Endothelial cell of umbilical vein (primary cell): Measurements from ENCODE around the gene ELOVL6. TPM values are rescaled to one million over a fixed set of nuclear protein-coding genes. Genes with fewer than 3 reads are reported as not detected.

ENCODE experiments used
- BruUV-seq: library from RNA; stranded (reverse); fragments of 400-500 nt; replicated peaks from 2 replicates; lab custom pipeline; 2021; lab: Mats Ljungman, UMichigan
- CTCF ChIA-PET: fragments of 300-600, 350-600 bp; sonication (Branson Sonifier 250); formaldehyde crosslinking; loops from one replicate; lab custom pipeline; 2021; ENCODE audit warnings: antibody characterized with exemption, inconsistent platforms; lab: Charles Lee
- POLR2A ChIA-PET: fragments of 300-600, 350-600 bp; sonication (Branson Sonifier 250); formaldehyde crosslinking; loops from one replicate; lab custom pipeline; 2021; ENCODE audit warnings: antibody characterized with exemption, inconsistent platforms; lab: Charles Lee
- DNase-seq: peaks from one replicate; pipeline ENCODE4 v3.0.0-alpha.2; 2011; ENCODE audit warnings: low read depth, low spot score
- FAIRE-seq: peaks from 2 replicates; lab custom pipeline; 2011; peaks lifted over from hg19 to GRCh38; lab: Jason Lieb, UNC
- H2AFZ ChIP-seq: 2 replicates; pipeline ENCODE4 v1.6.0; 2012; ENCODE audit warnings: low read depth, low read length, control low read depth, inconsistent platforms
- H3K27ac ChIP-seq: 2 replicates; pipeline ENCODE4 v1.5.1; 2011; ENCODE audit warnings: low read depth, mild to moderate bottlenecking, control low read depth, low read length, moderate library complexity; ENCODE audit not compliant: insufficient read depth
- H3K27me3 ChIP-seq, 2 experiments: 2 replicates each; pipeline versions ENCODE4 v1.6.0 to v1.6.1; 2011; ENCODE audit warnings: low read length in 2 of 2, mixed read lengths in 1 of 2; ENCODE audit not compliant: control insufficient read depth in 2 of 2, insufficient read depth in 2 of 2
- H3K36me3 ChIP-seq, 2 experiments: 2 replicates in 1 of 2; 3 replicates in 1 of 2; pipeline ENCODE4 v1.5.1; 2011; ENCODE audit warnings: low read length in 2 of 2, mild to moderate bottlenecking in 1 of 2, moderate library complexity in 1 of 2; ENCODE audit not compliant: control insufficient read depth in 2 of 2, insufficient read depth in 2 of 2; ENCODE audit errors: extremely low read depth in 1 of 2
- H3K4me1 ChIP-seq: 3 replicates; pipeline ENCODE4 v1.5.1; 2011; ENCODE audit warnings: mild to moderate bottlenecking, low read length; ENCODE audit not compliant: control insufficient read depth, insufficient read depth; ENCODE audit errors: extremely low read depth
- H3K4me2 ChIP-seq: 2 replicates; pipeline ENCODE4 v1.6.1; 2011; ENCODE audit warnings: low read length, control low read depth, mixed read lengths; ENCODE audit not compliant: insufficient read depth
- H3K4me3 ChIP-seq, 3 experiments: fragments of 200-600 bp in 1 of 3; sonication (generic), shearing (Covaris generic) in 1 of 3; replicated peaks in 1 of 3; 2 replicates each; pipeline ENCODE4 v1.5.1; 2011 to 2016; ENCODE audit warnings: control low read depth in 3 of 3, low read length in 3 of 3, mild to moderate bottlenecking in 2 of 3, inconsistent platforms in 1 of 3, low read depth in 1 of 3, moderate library complexity in 1 of 3; ENCODE audit not compliant: insufficient read depth in 1 of 3
- H3K79me2 ChIP-seq: 2 replicates; pipeline ENCODE4 v1.6.0; 2012; ENCODE audit warnings: low read length, inconsistent platforms; ENCODE audit not compliant: control insufficient read depth, insufficient read depth
- H3K9ac ChIP-seq: replicated peaks from 2 replicates; pipeline ENCODE3; 2011; ENCODE audit warnings: low read length, control low read depth; ENCODE audit not compliant: insufficient read depth; ENCODE audit errors: extremely low read depth
- H3K9me1 ChIP-seq: replicated peaks from 3 replicates; pipeline ENCODE4 v1.6.0; 2011; ENCODE audit warnings: mild to moderate bottlenecking, low read length; ENCODE audit not compliant: control insufficient read depth, insufficient read depth; ENCODE audit errors: extremely low read depth
- H3K9me3 ChIP-seq: replicated peaks from 2 replicates; pipeline ENCODE4 v1.5.1; 2012; ENCODE audit warnings: low read length, inconsistent platforms; ENCODE audit not compliant: control insufficient read depth, insufficient read depth
- H4K20me1 ChIP-seq: replicated peaks from 2 replicates; pipeline ENCODE3; 2011; ENCODE audit warnings: mild to moderate bottlenecking, low read length; ENCODE audit not compliant: control insufficient read depth, insufficient read depth; ENCODE audit errors: extremely low read depth
- EZH2 ChIP-seq: IDR thresholded peaks from 2 replicates; pipeline ENCODE4 v1.6.1; 2012; ENCODE audit warnings: borderline replicate concordance, low read depth, mild to moderate bottlenecking, moderate library complexity, low read length, inconsistent platforms; ENCODE audit not compliant: severe bottlenecking
- FOS ChIP-seq: IDR thresholded peaks from 2 replicates; pipeline ENCODE4 v1.6.1; 2011; ENCODE audit warnings: mild to moderate bottlenecking, low read length, moderate library complexity, borderline replicate concordance; ENCODE audit not compliant: insufficient read depth
- GATA2 ChIP-seq: IDR thresholded peaks from 2 replicates; pipeline ENCODE4 v1.7.0; 2011; ENCODE audit warnings: low read depth, mild to moderate bottlenecking, moderate library complexity, mixed read lengths, low read length; ENCODE audit not compliant: insufficient read length, insufficient read depth
- JUN ChIP-seq: IDR thresholded peaks from 2 replicates; pipeline ENCODE4 v1.6.1; 2011; ENCODE audit warnings: borderline replicate concordance, low read depth; ENCODE audit not compliant: insufficient read length, insufficient read depth
- MYC ChIP-seq: IDR thresholded peaks from one replicate; pipeline ENCODE4 v1.6.1; 2011; ENCODE audit warnings: mild to moderate bottlenecking, low read depth, low read length
- POLR2A ChIP-seq: IDR thresholded peaks from 2 replicates; pipeline ENCODE4 v1.6.1; 2012; ENCODE audit warnings: low read depth, mild to moderate bottlenecking, control low read depth, low read length
- POLR2AphosphoS5 ChIP-seq: IDR thresholded peaks from 2 replicates; pipeline ENCODE4 v1.6.1; 2012; ENCODE audit warnings: low read depth, mild to moderate bottlenecking, control low read depth, low read length, moderate library complexity; ENCODE audit not compliant: insufficient read depth
- dilution Hi-C: fragments of 300-500 bp; cut with MboI; formaldehyde crosslinking; loops from one replicate; pipeline ENCODE4 v1.15.0; 2019; ENCODE audit warnings: low sequenced_read_pairs; ENCODE audit not compliant: extremely low pct_ligation_motif_present
- intact Hi-C: fragments of 100-400 bp; cut with micrococcal nuclease; formaldehyde crosslinking; loops from one replicate; pipeline ENCODE4 v1.10.0; 2022
- polyA plus RNA-seq, 4 experiments: library from polyadenylated mRNA; depleted of rRNA in 3 of 4; stranded (reverse) in 3 of 4; unstranded in 1 of 4; fragments of >200 nt; gene quantifications; 2 replicates each; pipeline versions ENCODE4 v1.2.1 to v1.2.3, GENCODE V29; 2011 to 2012; ENCODE audit warnings: missing spikeins in 1 of 4
- total RNA-seq: library from RNA; stranded (reverse); gene quantifications from 2 replicates; pipeline ENCODE4 v1.2.3, GENCODE V29; 2021
- TF ChIP-seq, protein P1 (sequence below), 2 donors: IDR thresholded peaks; 1 replicate in 1 of 2; 2 replicates in 1 of 2; pipeline ENCODE4 v1.5.1; 2011; ENCODE audit warnings: low read length in 2 of 2, mild to moderate bottlenecking in 2 of 2, moderate library complexity in 2 of 2, control low read depth in 1 of 2, inconsistent platforms in 1 of 2, low read depth in 1 of 2; ENCODE audit not compliant: insufficient read depth in 1 of 2; ENCODE audit errors: extremely low read depth in 1 of 2
- TF ChIP-seq, protein P2 (sequence below): IDR thresholded peaks from 2 replicates; pipeline ENCODE4 v1.6.1; 2011; ENCODE audit not compliant: insufficient read depth, insufficient read length

ELOVL6 gene
- total and polyA plus RNA-seq, 2 donors (not counting 3 experiments of a cell fraction or from before 2014, with no cell fraction given), result 6.4 to 26.1 TPM

DNA sequence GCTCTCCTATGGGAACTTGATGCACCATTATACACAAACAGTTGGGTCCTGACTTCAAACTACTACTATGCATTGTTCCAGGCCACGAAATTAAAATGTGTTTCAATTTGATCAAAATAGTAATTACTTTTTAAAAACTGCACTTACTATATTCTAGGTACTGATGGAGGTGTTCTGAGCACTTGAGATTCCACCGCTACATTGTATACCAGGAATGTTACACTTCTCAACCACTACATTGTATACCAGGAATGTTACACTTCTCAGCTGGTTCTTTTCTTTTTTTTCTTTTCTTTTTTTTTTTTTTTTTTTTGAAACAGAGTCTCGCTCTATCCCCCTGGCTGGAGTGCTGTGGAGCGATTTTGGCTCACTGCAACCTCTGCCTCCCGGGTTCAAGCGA lies 77.9 kb downstream of the ELOVL6 start:
- no peak for FAIRE-seq

More for the DNA sequence above, 77.9 kb downstream of the ELOVL6 start:
- no peaks in the 10 kb centered on the region for H3K9me1 ChIP-seq
- BruUV-seq, result no TSS peak
- dilution Hi-C loops, result no loop called here
- H3K9ac ChIP-seq, result no peak overlapping the region
- intact Hi-C loops, result no loop called here
- ChIA-PET CTCF (interaction anchor here (0.9 to 2.3 kb wide), 4 partner anchors 13 to 71 kb away, joined by 5 to 9 read pairs (median 7); no protein-coding TSS in a partner anchor), POLR2A (no interaction called here)
- no peaks in the 10 kb centered on the region for H3K27me3 ChIP-seq
- no peak overlapping the region for H2AFZ ChIP-seq
- H3K4me3 ChIP-seq, result no peak overlapping the region
- H3K36me3 ChIP-seq, result no peaks in the 10 kb centered on the region
- TF ChIP-seq EZH2 (no peak), POLR2AphosphoS5 (no peak), FOS (no peak), MYC (no peak), POLR2A (no peak), GATA2 (no peak), JUN (no peak)
- TF ChIP-seq, protein P1, sequence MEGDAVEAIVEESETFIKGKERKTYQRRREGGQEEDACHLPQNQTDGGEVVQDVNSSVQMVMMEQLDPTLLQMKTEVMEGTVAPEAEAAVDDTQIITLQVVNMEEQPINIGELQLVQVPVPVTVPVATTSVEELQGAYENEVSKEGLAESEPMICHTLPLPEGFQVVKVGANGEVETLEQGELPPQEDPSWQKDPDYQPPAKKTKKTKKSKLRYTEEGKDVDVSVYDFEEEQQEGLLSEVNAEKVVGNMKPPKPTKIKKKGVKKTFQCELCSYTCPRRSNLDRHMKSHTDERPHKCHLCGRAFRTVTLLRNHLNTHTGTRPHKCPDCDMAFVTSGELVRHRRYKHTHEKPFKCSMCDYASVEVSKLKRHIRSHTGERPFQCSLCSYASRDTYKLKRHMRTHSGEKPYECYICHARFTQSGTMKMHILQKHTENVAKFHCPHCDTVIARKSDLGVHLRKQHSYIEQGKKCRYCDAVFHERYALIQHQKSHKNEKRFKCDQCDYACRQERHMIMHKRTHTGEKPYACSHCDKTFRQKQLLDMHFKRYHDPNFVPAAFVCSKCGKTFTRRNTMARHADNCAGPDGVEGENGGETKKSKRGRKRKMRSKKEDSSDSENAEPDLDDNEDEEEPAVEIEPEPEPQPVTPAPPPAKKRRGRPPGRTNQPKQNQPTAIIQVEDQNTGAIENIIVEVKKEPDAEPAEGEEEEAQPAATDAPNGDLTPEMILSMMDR (IDR thresholded peaks at IDR 0.05; ENCODE audit: extremely low read depth in 1 of 2, insufficient read depth in 1 of 2, low read depth in 1 of 2, low read length in 2 of 2), result no peak
- TF ChIP-seq, protein P2, sequence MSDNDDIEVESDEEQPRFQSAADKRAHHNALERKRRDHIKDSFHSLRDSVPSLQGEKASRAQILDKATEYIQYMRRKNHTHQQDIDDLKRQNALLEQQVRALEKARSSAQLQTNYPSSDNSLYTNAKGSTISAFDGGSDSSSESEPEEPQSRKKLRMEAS, result no peak
- H3K9me3 ChIP-seq, result no peaks in the 10 kb centered on the region
- H3K4me2 ChIP-seq, result no peak overlapping the region
- no peak for DNase-seq
- H3K27ac ChIP-seq, result no peak overlapping the region
- peaks cover 13% of the 10 kb centered on the region for H3K4me1 ChIP-seq
- no peaks in the 10 kb centered on the region for H4K20me1 ChIP-seq
- H3K79me2 ChIP-seq, result no peaks in the 10 kb centered on the region
